SK-N-SH (cell line): Measurements from ENCODE around the gene CENPT. TPM values are rescaled to one million over a fixed set of nuclear protein-coding genes. Genes with fewer than 3 reads are reported as not detected.

Experiments
- CTCF ChIA-PET: fragments of 300-600, 350-600 bp; formaldehyde crosslinking; extraction: SDS; loops from one replicate; lab custom pipeline; 2021; lab: Yijun Ruan, JAX
- POLR2A ChIA-PET: fragments of 350-600 bp; sonication (Branson Sonifier 250); formaldehyde crosslinking; extraction: SDS; loops from one replicate; lab custom pipeline; 2020; ENCODE audit warnings: antibody characterized with exemption, inconsistent platforms; lab: Yijun Ruan, JAX
- DNase-seq: peaks from one replicate; pipeline ENCODE4 v3.0.0; 2012
- H2AFZ ChIP-seq: fragments of 200-600 bp; sonication (generic); 2 replicates; pipeline ENCODE4 v1.8.1; 2016; ENCODE audit warnings: antibody characterized with exemption, mild to moderate bottlenecking, low read depth
- H3F3A ChIP-seq: fragments of 200-600 bp; sonication (generic); replicated peaks from 2 replicates; pipeline ENCODE3; 2016; ENCODE audit warnings: antibody characterized with exemption, mild to moderate bottlenecking; ENCODE audit not compliant: insufficient read depth
- H3K27ac ChIP-seq, 2 experiments: fragments of 200-500 bp in 1 of 2; fragments of 200-600 bp in 1 of 2; sonication (Bioruptor generic) in 1 of 2; sonication (generic), shearing (Covaris generic) in 1 of 2; 2 replicates each; pipeline versions ENCODE4 v1.5.1 to v1.6.1; 2014 to 2016; ENCODE audit warnings: low read depth in 2 of 2, inconsistent platforms in 1 of 2, low read length in 1 of 2, mild to moderate bottlenecking in 1 of 2, mixed read lengths in 1 of 2
- H3K27me3 ChIP-seq: fragments of 200-600 bp; sonication (generic), shearing (Covaris generic); 2 replicates; pipeline ENCODE4 v1.6.1; 2016; ENCODE audit warnings: mixed run types; ENCODE audit not compliant: insufficient read depth
- H3K36me3 ChIP-seq, 2 experiments: fragments of 200-500 bp in 1 of 2; fragments of 200-600 bp in 1 of 2; sonication (Bioruptor generic) in 1 of 2; sonication (generic) in 1 of 2; replicated peaks in 1 of 2; 2 replicates each; pipeline versions ENCODE3 to v1.5.1; 2014 to 2016; ENCODE audit warnings: low read length in 1 of 2, mild to moderate bottlenecking in 1 of 2; ENCODE audit not compliant: insufficient read depth in 2 of 2, control insufficient read depth in 1 of 2
- H3K4me1 ChIP-seq, 2 experiments: fragments of 200-500 bp in 1 of 2; fragments of 200-600 bp in 1 of 2; sonication (Bioruptor generic) in 1 of 2; sonication (generic), shearing (Covaris generic) in 1 of 2; 2 replicates each; pipeline versions ENCODE4 v1.5.1 to v1.6.1; 2014 to 2016; ENCODE audit warnings: low read depth in 1 of 2, low read length in 1 of 2, mixed run types in 1 of 2; ENCODE audit not compliant: insufficient read depth in 2 of 2, control insufficient read depth in 1 of 2
- H3K4me2 ChIP-seq: fragments of 200-600 bp; sonication (generic), shearing (Covaris generic); 2 replicates; pipeline ENCODE4 v1.6.1; 2017; ENCODE audit warnings: mixed run types
- H3K4me3 ChIP-seq, 2 experiments: fragments of 200-500 bp in 1 of 2; fragments of 200-600 bp in 1 of 2; sonication (Bioruptor generic) in 1 of 2; sonication (generic), shearing (Covaris generic) in 1 of 2; 2 replicates each; pipeline versions ENCODE4 v1.5.1 to v1.8.1; 2014 to 2016; ENCODE audit warnings: low read depth in 2 of 2, inconsistent platforms in 1 of 2, low read length in 1 of 2, mild to moderate bottlenecking in 1 of 2, mixed read lengths in 1 of 2, moderate library complexity in 1 of 2
- H3K79me2 ChIP-seq: fragments of 200-600 bp; sonication (generic); 2 replicates; pipeline ENCODE4 v1.8.1; 2017; ENCODE audit warnings: mild to moderate bottlenecking; ENCODE audit not compliant: insufficient read depth
- H3K9ac ChIP-seq: fragments of 200-600 bp; sonication (generic); 2 replicates; pipeline ENCODE4 v1.6.1; 2017; ENCODE audit warnings: mixed run types
- H3K9me2 ChIP-seq: fragments of 200-600 bp; sonication (generic); 2 replicates; pipeline ENCODE4 v1.6.1; 2017; ENCODE audit warnings: mixed run types
- H3K9me3 ChIP-seq: fragments of 200-600 bp; sonication (generic); 2 replicates; pipeline ENCODE4 v1.6.1; 2017; ENCODE audit warnings: mixed run types, mild to moderate bottlenecking, moderate library complexity
- H4K20me1 ChIP-seq: fragments of 200-600 bp; sonication (generic); 2 replicates; pipeline ENCODE4 v1.6.1; 2017; ENCODE audit warnings: mild to moderate bottlenecking, mixed run types; ENCODE audit not compliant: insufficient read depth
- CHD2 ChIP-seq: fragments of 150-350 bp; IDR thresholded peaks from 2 replicates; pipeline ENCODE4 v1.6.1; 2018; ENCODE audit warnings: low read length; ENCODE audit not compliant: partially characterized antibody
- ELF1 ChIP-seq: IDR thresholded peaks from 2 replicates; pipeline ENCODE4 v1.4.0; 2012
- EP300 ChIP-seq, 2 experiments: IDR thresholded peaks; 2 replicates each; pipeline versions ENCODE4 v1.4.0 to v1.6.1; 2012; ENCODE audit warnings: borderline replicate concordance in 1 of 2, low read depth in 1 of 2, low read length in 1 of 2
- EZH2phosphoT487 ChIP-seq: fragments of 200-600 bp; sonication (generic); IDR thresholded peaks from 2 replicates; pipeline ENCODE4 v1.6.1; 2017; ENCODE audit warnings: low read depth, mixed run types, mild to moderate bottlenecking, antibody characterized with exemption, moderate library complexity, borderline replicate concordance
- FOSL2 ChIP-seq: IDR thresholded peaks from 2 replicates; pipeline ENCODE4 v1.4.0; 2012; ENCODE audit warnings: low read depth, mild to moderate bottlenecking, moderate library complexity, borderline replicate concordance
- FOXJ3 ChIP-seq: sonication (generic); formaldehyde crosslinking; IDR thresholded peaks from 2 replicates; pipeline ENCODE4 v1.5.1; 2020; ENCODE audit warnings: mild to moderate bottlenecking, missing genetic modification reagents
- GABPA ChIP-seq: IDR thresholded peaks from 2 replicates; pipeline ENCODE4 v1.4.0; 2012; ENCODE audit warnings: low read depth, mild to moderate bottlenecking
- GATA2 ChIP-seq: sonication (generic); formaldehyde crosslinking; IDR thresholded peaks from 2 replicates; pipeline ENCODE4 v1.5.0; 2020; ENCODE audit warnings: mild to moderate bottlenecking, missing genetic modification reagents
- MEF2A ChIP-seq: IDR thresholded peaks from 2 replicates; pipeline ENCODE4 v1.4.0; 2012; ENCODE audit warnings: low read depth, borderline replicate concordance
- MXI1 ChIP-seq: IDR thresholded peaks from 2 replicates; pipeline ENCODE4 v1.6.1; 2012; ENCODE audit warnings: mild to moderate bottlenecking, low read depth, low read length, improper control_type of control experiment
- NFIC ChIP-seq: IDR thresholded peaks from 2 replicates; pipeline ENCODE4 v1.4.0; 2012; ENCODE audit warnings: borderline replicate concordance
- NRF1 ChIP-seq: IDR thresholded peaks from 2 replicates; pipeline ENCODE4 v1.6.1; 2012; ENCODE audit warnings: low read depth, mild to moderate bottlenecking, low read length
- RXRA ChIP-seq: IDR thresholded peaks from 2 replicates; pipeline ENCODE4 v1.4.0; 2012; ENCODE audit warnings: low read depth, mild to moderate bottlenecking, borderline replicate concordance
- SIN3A ChIP-seq: IDR thresholded peaks from 2 replicates; pipeline ENCODE4 v1.6.1; 2012; ENCODE audit warnings: low read depth, mild to moderate bottlenecking, low read length, moderate library complexity, borderline replicate concordance
- SMC3 ChIP-seq: IDR thresholded peaks from 2 replicates; pipeline ENCODE4 v1.6.1; 2012; ENCODE audit warnings: low read depth, low read length, improper control_type of control experiment
- TAF1 ChIP-seq: IDR thresholded peaks from 2 replicates; pipeline ENCODE4 v1.6.1; 2012; ENCODE audit warnings: low read depth, mild to moderate bottlenecking, low read length, moderate library complexity, borderline replicate concordance
- TEAD4 ChIP-seq: IDR thresholded peaks from 2 replicates; pipeline ENCODE4 v1.4.0; 2012; ENCODE audit warnings: mild to moderate bottlenecking, borderline replicate concordance; ENCODE audit not compliant: insufficient read depth
- WGBS: methylation state at CpG from one replicate; pipeline ENCODE4 v1.1.6; 2017; ENCODE audit warnings: low lambda C conversion rate; 5-methylcytosine and 5-hydroxymethylcytosine counted together
- polyA plus RNA-seq, 3 experiments: library from polyadenylated mRNA; depleted of rRNA; stranded (reverse); fragments of >200 nt; gene quantifications; 2 replicates each; pipeline ENCODE4 v1.2.3, GENCODE V29; 2012
- TF ChIP-seq, protein P1 (sequence below): fragments of 150-350 bp; IDR thresholded peaks from 2 replicates; pipeline ENCODE4 v1.6.1; 2016; ENCODE audit warnings: mild to moderate bottlenecking, low read depth, low read length
- TF ChIP-seq, protein P2 (sequence below): IDR thresholded peaks from 2 replicates; pipeline ENCODE4 v1.6.1; 2012; ENCODE audit warnings: mild to moderate bottlenecking, low read depth, low read length, moderate library complexity
- TF ChIP-seq, protein P3 (sequence below): IDR thresholded peaks from 2 replicates; pipeline ENCODE4; 2012

CENPT gene
- polyA plus RNA-seq, 1 of the 3 experiments (the other 2 are of a cell fraction), result 48.6 TPM

DNA sequence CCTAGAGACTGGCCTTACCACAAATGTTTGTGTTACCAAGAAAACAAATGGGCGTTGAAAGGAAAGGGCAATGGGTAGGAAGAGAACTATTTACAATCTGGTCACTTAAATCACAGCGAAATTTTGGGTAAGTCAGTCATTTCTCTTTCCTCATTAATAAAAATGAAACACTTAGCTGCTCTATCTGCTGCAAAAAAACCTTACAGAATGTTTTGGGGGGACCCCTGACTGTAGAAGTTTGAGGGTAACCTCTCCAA, 1.5 kb downstream of the CENPT start:
- 50% methylated on average over 2 of the region's 2 CpGs for WGBS
- ChIA-PET CTCF (interaction anchor here (1.0 to 6.3 kb wide), 9 partner anchors 12 to 178 kb away, joined by 3 to 66 read pairs (median 5); partner anchors contain the start of gene PSKH1), POLR2A (interaction anchor here (0.5 to 1.3 kb wide), 6 partner anchors 12 to 316 kb away, joined by 3 to 11 read pairs (median 3); partner anchors contain the start of genes C16orf86, ENKD1 and TSNAXIP1)
- no peak for TF ChIP-seq SMC3
- TF ChIP-seq FOSL2, result no peak
- no peak for TF ChIP-seq GATA2 (CRISPR knock-in tag)
- no peak for TF ChIP-seq ELF1
- no peak for TF ChIP-seq MEF2A
- no peak for TF ChIP-seq RXRA
- no peak for TF ChIP-seq FOXJ3 (CRISPR knock-in tag)
- Histone ChIP-seq H3K36me3 (peaks cover 2 to 5% of the 10 kb centered on the region in 2 experiments), H3K4me2 (peak overlapping the region; percentile 91), H3K9me3 (no peaks in the 10 kb centered on the region), H3K4me1 (peaks cover 34 to 42% of the 10 kb centered on the region in 2 experiments), H3K27ac (peak overlapping the region; percentile 88 to 98), H3K4me3 (peak overlapping the region; percentile 71 to 85), H3K9me2 (no peaks in the 10 kb centered on the region), H4K20me1 (peaks cover 29% of the 10 kb centered on the region), H3F3A (peaks cover 28% of the 10 kb centered on the region), H2AFZ (peak overlapping the region; percentile 80), H3K27me3 (no peaks in the 10 kb centered on the region), H3K9ac (peak overlapping the region; percentile 100), H3K79me2 (peaks cover 77% of the 10 kb centered on the region)
- no peak for DNase-seq

DNA sequence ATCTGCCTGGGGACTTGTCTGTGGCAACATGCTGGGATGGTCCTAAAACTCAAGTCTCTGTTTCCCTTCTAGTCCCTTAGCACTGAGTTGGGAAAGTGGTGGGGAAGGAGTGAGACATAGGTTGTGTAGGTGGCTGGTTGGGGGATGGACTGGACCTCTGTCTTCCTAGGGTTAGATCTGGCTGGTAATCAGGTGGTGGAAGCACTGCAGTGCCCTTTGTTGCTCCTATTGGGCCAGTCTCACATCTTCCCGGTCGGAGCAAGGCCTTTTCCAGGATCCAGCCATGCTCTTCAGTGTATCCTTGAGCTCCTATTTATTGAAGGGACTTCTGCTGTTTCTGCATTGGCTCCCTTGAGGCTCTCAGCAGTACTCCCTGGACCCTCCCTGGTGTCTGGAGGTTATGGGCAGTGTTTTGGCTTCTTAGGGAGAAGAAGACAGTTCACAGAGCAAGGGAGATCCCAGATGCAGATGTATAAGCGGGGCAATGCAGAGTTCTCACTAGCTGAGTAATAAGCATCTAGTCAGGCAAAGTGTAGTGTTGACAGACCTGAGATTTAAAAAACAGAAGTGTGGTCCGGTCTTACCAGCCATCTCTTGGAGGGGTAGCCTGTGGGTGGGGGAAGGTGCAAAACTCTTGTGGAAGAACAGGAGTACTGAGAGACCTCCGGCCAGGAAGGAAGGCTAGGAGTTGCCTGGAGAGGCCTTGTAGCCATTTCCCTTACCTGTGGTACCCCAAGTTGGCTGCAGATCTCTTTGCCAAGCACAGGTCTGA, 2.0 kb downstream of the CENPT start:
- no peaks in the 10 kb centered on the region for H3K9me3 ChIP-seq
- peaks cover 28% of the 10 kb centered on the region for H3F3A ChIP-seq
- no peaks in the 10 kb centered on the region for H3K9me2 ChIP-seq
- H3K27ac ChIP-seq, result peak overlapping the region; percentile 88 to 98
- peaks cover 2 to 5% of the 10 kb centered on the region in 2 experiments for H3K36me3 ChIP-seq
- peak overlapping the region; percentile 91 for H3K4me2 ChIP-seq
- TF ChIP-seq, protein P1, sequence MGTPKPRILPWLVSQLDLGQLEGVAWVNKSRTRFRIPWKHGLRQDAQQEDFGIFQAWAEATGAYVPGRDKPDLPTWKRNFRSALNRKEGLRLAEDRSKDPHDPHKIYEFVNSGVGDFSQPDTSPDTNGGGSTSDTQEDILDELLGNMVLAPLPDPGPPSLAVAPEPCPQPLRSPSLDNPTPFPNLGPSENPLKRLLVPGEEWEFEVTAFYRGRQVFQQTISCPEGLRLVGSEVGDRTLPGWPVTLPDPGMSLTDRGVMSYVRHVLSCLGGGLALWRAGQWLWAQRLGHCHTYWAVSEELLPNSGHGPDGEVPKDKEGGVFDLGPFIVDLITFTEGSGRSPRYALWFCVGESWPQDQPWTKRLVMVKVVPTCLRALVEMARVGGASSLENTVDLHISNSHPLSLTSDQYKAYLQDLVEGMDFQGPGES, result no peak
- TF ChIP-seq TAF1, result no peak
- no peak for TF ChIP-seq TEAD4
- TF ChIP-seq NFIC, result no peak
- no peak for TF ChIP-seq FOXJ3 (CRISPR knock-in tag)
- no peak for TF ChIP-seq ELF1
- no peak for TF ChIP-seq GATA2 (CRISPR knock-in tag)
- TF ChIP-seq MXI1, result no peak
- no peak for TF ChIP-seq CHD2
- TF ChIP-seq NRF1, result no peak
- no peak for TF ChIP-seq FOSL2
- TF ChIP-seq EP300 (IDR thresholded peaks at IDR 0.05; ENCODE audit: borderline replicate concordance in 1 of 2, low read depth in 1 of 2, low read length in 1 of 2), result no peak
- TF ChIP-seq, protein P2, sequence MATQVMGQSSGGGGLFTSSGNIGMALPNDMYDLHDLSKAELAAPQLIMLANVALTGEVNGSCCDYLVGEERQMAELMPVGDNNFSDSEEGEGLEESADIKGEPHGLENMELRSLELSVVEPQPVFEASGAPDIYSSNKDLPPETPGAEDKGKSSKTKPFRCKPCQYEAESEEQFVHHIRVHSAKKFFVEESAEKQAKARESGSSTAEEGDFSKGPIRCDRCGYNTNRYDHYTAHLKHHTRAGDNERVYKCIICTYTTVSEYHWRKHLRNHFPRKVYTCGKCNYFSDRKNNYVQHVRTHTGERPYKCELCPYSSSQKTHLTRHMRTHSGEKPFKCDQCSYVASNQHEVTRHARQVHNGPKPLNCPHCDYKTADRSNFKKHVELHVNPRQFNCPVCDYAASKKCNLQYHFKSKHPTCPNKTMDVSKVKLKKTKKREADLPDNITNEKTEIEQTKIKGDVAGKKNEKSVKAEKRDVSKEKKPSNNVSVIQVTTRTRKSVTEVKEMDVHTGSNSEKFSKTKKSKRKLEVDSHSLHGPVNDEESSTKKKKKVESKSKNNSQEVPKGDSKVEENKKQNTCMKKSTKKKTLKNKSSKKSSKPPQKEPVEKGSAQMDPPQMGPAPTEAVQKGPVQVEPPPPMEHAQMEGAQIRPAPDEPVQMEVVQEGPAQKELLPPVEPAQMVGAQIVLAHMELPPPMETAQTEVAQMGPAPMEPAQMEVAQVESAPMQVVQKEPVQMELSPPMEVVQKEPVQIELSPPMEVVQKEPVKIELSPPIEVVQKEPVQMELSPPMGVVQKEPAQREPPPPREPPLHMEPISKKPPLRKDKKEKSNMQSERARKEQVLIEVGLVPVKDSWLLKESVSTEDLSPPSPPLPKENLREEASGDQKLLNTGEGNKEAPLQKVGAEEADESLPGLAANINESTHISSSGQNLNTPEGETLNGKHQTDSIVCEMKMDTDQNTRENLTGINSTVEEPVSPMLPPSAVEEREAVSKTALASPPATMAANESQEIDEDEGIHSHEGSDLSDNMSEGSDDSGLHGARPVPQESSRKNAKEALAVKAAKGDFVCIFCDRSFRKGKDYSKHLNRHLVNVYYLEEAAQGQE, result no peak
- no peak for TF ChIP-seq SIN3A
- TF ChIP-seq GABPA, result no peak
- TF ChIP-seq EZH2phosphoT487, result no peak
- TF ChIP-seq, protein P3, sequence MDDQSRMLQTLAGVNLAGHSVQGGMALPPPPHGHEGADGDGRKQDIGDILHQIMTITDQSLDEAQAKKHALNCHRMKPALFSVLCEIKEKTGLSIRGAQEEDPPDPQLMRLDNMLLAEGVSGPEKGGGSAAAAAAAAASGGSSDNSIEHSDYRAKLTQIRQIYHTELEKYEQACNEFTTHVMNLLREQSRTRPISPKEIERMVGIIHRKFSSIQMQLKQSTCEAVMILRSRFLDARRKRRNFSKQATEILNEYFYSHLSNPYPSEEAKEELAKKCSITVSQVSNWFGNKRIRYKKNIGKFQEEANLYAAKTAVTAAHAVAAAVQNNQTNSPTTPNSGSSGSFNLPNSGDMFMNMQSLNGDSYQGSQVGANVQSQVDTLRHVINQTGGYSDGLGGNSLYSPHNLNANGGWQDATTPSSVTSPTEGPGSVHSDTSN, result no peak
- no peak for TF ChIP-seq MEF2A
- no peaks in the 10 kb centered on the region for H3K27me3 ChIP-seq
- peaks cover 34 to 42% of the 10 kb centered on the region in 2 experiments for H3K4me1 ChIP-seq
- peak overlapping the region; percentile 100 for H3K9ac ChIP-seq
- H3K79me2 ChIP-seq, result peaks cover 71% of the 10 kb centered on the region
- DNase-seq, result no peak
- POLR2A ChIA-PET, result interaction anchor here (0.5 to 1.3 kb wide), 6 partner anchors 10 to 316 kb away, joined by 3 to 5 read pairs (median 4); no protein-coding TSS in a partner anchor
- H2AFZ ChIP-seq, result no peak overlapping the region
- 78% methylated on average over 5 of the region's 5 CpGs for WGBS
- peak overlapping the region; percentile 71 to 85 for H3K4me3 ChIP-seq
- CTCF ChIA-PET, result interaction anchor here (0.8 to 6.3 kb wide), 13 partner anchors 12 to 178 kb away, joined by 3 to 66 read pairs (median 5); partner anchors contain the start of genes NRN1L and PSKH1
- peaks cover 24% of the 10 kb centered on the region for H4K20me1 ChIP-seq
